Endothelial cell of umbilical vein (primary cell): ENCODE data around the gene FAM174B. TPM values are rescaled to one million over a fixed set of nuclear protein-coding genes. Genes with fewer than 3 reads are reported as not detected.

Source experiments
- BruUV-seq: library from RNA; stranded (reverse); fragments of 400-500 nt; replicated peaks from 2 replicates; lab custom pipeline; 2021; lab: Mats Ljungman, UMichigan
- CTCF ChIA-PET: fragments of 300-600, 350-600 bp; sonication (Branson Sonifier 250); formaldehyde crosslinking; loops from one replicate; lab custom pipeline; 2021; ENCODE audit warnings: antibody characterized with exemption, inconsistent platforms; lab: Charles Lee
- POLR2A ChIA-PET: fragments of 300-600, 350-600 bp; sonication (Branson Sonifier 250); formaldehyde crosslinking; loops from one replicate; lab custom pipeline; 2021; ENCODE audit warnings: antibody characterized with exemption, inconsistent platforms; lab: Charles Lee
- DNase-seq: peaks from one replicate; pipeline ENCODE4 v3.0.0-alpha.2; 2011; ENCODE audit warnings: low read depth, low spot score
- FAIRE-seq: peaks from 2 replicates; lab custom pipeline; 2011; peaks lifted over from hg19 to GRCh38; lab: Jason Lieb, UNC
- H2AFZ ChIP-seq: 2 replicates; pipeline ENCODE4 v1.6.0; 2012; ENCODE audit warnings: low read depth, low read length, control low read depth, inconsistent platforms
- H3K27ac ChIP-seq: 2 replicates; pipeline ENCODE4 v1.5.1; 2011; ENCODE audit warnings: low read depth, mild to moderate bottlenecking, control low read depth, low read length, moderate library complexity; ENCODE audit not compliant: insufficient read depth
- H3K27me3 ChIP-seq, 2 experiments: 2 replicates each; pipeline versions ENCODE4 v1.6.0 to v1.6.1; 2011; ENCODE audit warnings: low read length in 2 of 2, mixed read lengths in 1 of 2; ENCODE audit not compliant: control insufficient read depth in 2 of 2, insufficient read depth in 2 of 2
- H3K36me3 ChIP-seq, 2 experiments: 2 replicates in 1 of 2; 3 replicates in 1 of 2; pipeline ENCODE4 v1.5.1; 2011; ENCODE audit warnings: low read length in 2 of 2, mild to moderate bottlenecking in 1 of 2, moderate library complexity in 1 of 2; ENCODE audit not compliant: control insufficient read depth in 2 of 2, insufficient read depth in 2 of 2; ENCODE audit errors: extremely low read depth in 1 of 2
- H3K4me1 ChIP-seq: 3 replicates; pipeline ENCODE4 v1.5.1; 2011; ENCODE audit warnings: mild to moderate bottlenecking, low read length; ENCODE audit not compliant: control insufficient read depth, insufficient read depth; ENCODE audit errors: extremely low read depth
- H3K4me2 ChIP-seq: 2 replicates; pipeline ENCODE4 v1.6.1; 2011; ENCODE audit warnings: low read length, control low read depth, mixed read lengths; ENCODE audit not compliant: insufficient read depth
- H3K4me3 ChIP-seq, 3 experiments: fragments of 200-600 bp in 1 of 3; sonication (generic), shearing (Covaris generic) in 1 of 3; replicated peaks in 1 of 3; 2 replicates each; pipeline ENCODE4 v1.5.1; 2011 to 2016; ENCODE audit warnings: control low read depth in 3 of 3, low read length in 3 of 3, mild to moderate bottlenecking in 2 of 3, inconsistent platforms in 1 of 3, low read depth in 1 of 3, moderate library complexity in 1 of 3; ENCODE audit not compliant: insufficient read depth in 1 of 3
- H3K79me2 ChIP-seq: 2 replicates; pipeline ENCODE4 v1.6.0; 2012; ENCODE audit warnings: low read length, inconsistent platforms; ENCODE audit not compliant: control insufficient read depth, insufficient read depth
- H3K9ac ChIP-seq: replicated peaks from 2 replicates; pipeline ENCODE3; 2011; ENCODE audit warnings: low read length, control low read depth; ENCODE audit not compliant: insufficient read depth; ENCODE audit errors: extremely low read depth
- H3K9me1 ChIP-seq: replicated peaks from 3 replicates; pipeline ENCODE4 v1.6.0; 2011; ENCODE audit warnings: mild to moderate bottlenecking, low read length; ENCODE audit not compliant: control insufficient read depth, insufficient read depth; ENCODE audit errors: extremely low read depth
- H3K9me3 ChIP-seq: replicated peaks from 2 replicates; pipeline ENCODE4 v1.5.1; 2012; ENCODE audit warnings: low read length, inconsistent platforms; ENCODE audit not compliant: control insufficient read depth, insufficient read depth
- H4K20me1 ChIP-seq: replicated peaks from 2 replicates; pipeline ENCODE3; 2011; ENCODE audit warnings: mild to moderate bottlenecking, low read length; ENCODE audit not compliant: control insufficient read depth, insufficient read depth; ENCODE audit errors: extremely low read depth
- FOS ChIP-seq: IDR thresholded peaks from 2 replicates; pipeline ENCODE4 v1.6.1; 2011; ENCODE audit warnings: mild to moderate bottlenecking, low read length, moderate library complexity, borderline replicate concordance; ENCODE audit not compliant: insufficient read depth
- GATA2 ChIP-seq: IDR thresholded peaks from 2 replicates; pipeline ENCODE4 v1.7.0; 2011; ENCODE audit warnings: low read depth, mild to moderate bottlenecking, moderate library complexity, mixed read lengths, low read length; ENCODE audit not compliant: insufficient read length, insufficient read depth
- JUN ChIP-seq: IDR thresholded peaks from 2 replicates; pipeline ENCODE4 v1.6.1; 2011; ENCODE audit warnings: borderline replicate concordance, low read depth; ENCODE audit not compliant: insufficient read length, insufficient read depth
- MYC ChIP-seq: IDR thresholded peaks from one replicate; pipeline ENCODE4 v1.6.1; 2011; ENCODE audit warnings: mild to moderate bottlenecking, low read depth, low read length
- POLR2A ChIP-seq: IDR thresholded peaks from 2 replicates; pipeline ENCODE4 v1.6.1; 2012; ENCODE audit warnings: low read depth, mild to moderate bottlenecking, control low read depth, low read length
- dilution Hi-C: fragments of 300-500 bp; cut with MboI; formaldehyde crosslinking; loops from one replicate; pipeline ENCODE4 v1.15.0; 2019; ENCODE audit warnings: low sequenced_read_pairs; ENCODE audit not compliant: extremely low pct_ligation_motif_present
- intact Hi-C: fragments of 100-400 bp; cut with micrococcal nuclease; formaldehyde crosslinking; loops from one replicate; pipeline ENCODE4 v1.10.0; 2022
- polyA plus RNA-seq, 4 experiments: library from polyadenylated mRNA; depleted of rRNA in 3 of 4; stranded (reverse) in 3 of 4; unstranded in 1 of 4; fragments of >200 nt; gene quantifications; 2 replicates each; pipeline versions ENCODE4 v1.2.1 to v1.2.3, GENCODE V29; 2011 to 2012; ENCODE audit warnings: missing spikeins in 1 of 4
- total RNA-seq: library from RNA; stranded (reverse); gene quantifications from 2 replicates; pipeline ENCODE4 v1.2.3, GENCODE V29; 2021
- TF ChIP-seq, protein P1 (sequence below), 2 donors: IDR thresholded peaks; 1 replicate in 1 of 2; 2 replicates in 1 of 2; pipeline ENCODE4 v1.5.1; 2011; ENCODE audit warnings: low read length in 2 of 2, mild to moderate bottlenecking in 2 of 2, moderate library complexity in 2 of 2, control low read depth in 1 of 2, inconsistent platforms in 1 of 2, low read depth in 1 of 2; ENCODE audit not compliant: insufficient read depth in 1 of 2; ENCODE audit errors: extremely low read depth in 1 of 2
- TF ChIP-seq, protein P2 (sequence below): IDR thresholded peaks from 2 replicates; pipeline ENCODE4 v1.6.1; 2011; ENCODE audit not compliant: insufficient read depth, insufficient read length

FAM174B gene
- total and polyA plus RNA-seq, 2 donors (not counting 3 experiments of a cell fraction or from before 2014, with no cell fraction given): 25.9 to 30.2 TPM

DNA sequence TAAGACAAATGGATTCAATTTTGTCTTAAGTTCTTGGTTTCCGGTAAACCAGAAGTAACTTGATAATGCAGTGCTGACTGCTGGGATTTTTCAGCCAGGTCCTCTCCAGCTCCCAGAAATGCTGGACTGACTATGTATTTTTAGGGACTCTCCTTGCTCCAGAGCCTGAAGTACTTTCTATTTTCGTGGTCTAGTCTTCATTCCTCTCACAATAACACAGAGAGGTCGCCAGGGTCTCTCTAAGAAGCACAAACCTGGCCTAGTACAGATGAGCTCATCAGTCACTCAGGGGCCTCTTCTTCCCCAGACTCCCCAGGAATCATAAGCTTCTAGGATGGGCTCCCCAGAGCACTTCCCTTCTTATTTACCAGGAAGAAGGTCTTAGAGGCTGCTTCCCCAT, 85.8 kb downstream of the FAM174B start:
- CTCF ChIA-PET: interaction anchor here (1.3 to 1.6 kb wide), 2 partner anchors 48 to 145 kb away, joined by 5 to 7 read pairs; no protein-coding TSS in a partner anchor
- H3K4me1 ChIP-seq: no peaks in the 10 kb centered on the region
- H3K9me3 ChIP-seq: no peaks in the 10 kb centered on the region
- no peaks in the 10 kb centered on the region for H3K9me1 ChIP-seq
- no peak overlapping the region for H3K4me2 ChIP-seq
- FAIRE-seq (no peak), DNase-seq (no peak)
- no peak overlapping the region for H3K4me3 ChIP-seq
- H3K27me3 ChIP-seq: peaks cover 0 to 2% of the 10 kb centered on the region in 2 experiments
- TF ChIP-seq, protein P1, sequence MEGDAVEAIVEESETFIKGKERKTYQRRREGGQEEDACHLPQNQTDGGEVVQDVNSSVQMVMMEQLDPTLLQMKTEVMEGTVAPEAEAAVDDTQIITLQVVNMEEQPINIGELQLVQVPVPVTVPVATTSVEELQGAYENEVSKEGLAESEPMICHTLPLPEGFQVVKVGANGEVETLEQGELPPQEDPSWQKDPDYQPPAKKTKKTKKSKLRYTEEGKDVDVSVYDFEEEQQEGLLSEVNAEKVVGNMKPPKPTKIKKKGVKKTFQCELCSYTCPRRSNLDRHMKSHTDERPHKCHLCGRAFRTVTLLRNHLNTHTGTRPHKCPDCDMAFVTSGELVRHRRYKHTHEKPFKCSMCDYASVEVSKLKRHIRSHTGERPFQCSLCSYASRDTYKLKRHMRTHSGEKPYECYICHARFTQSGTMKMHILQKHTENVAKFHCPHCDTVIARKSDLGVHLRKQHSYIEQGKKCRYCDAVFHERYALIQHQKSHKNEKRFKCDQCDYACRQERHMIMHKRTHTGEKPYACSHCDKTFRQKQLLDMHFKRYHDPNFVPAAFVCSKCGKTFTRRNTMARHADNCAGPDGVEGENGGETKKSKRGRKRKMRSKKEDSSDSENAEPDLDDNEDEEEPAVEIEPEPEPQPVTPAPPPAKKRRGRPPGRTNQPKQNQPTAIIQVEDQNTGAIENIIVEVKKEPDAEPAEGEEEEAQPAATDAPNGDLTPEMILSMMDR (IDR thresholded peaks at IDR 0.05; ENCODE audit: extremely low read depth in 1 of 2, insufficient read depth in 1 of 2, low read depth in 1 of 2, low read length in 2 of 2): no peak
- TF ChIP-seq JUN: no peak
- no peak for TF ChIP-seq FOS
- TF ChIP-seq MYC: no peak
- no peak for TF ChIP-seq POLR2A
- TF ChIP-seq GATA2: no peak
- TF ChIP-seq, protein P2, sequence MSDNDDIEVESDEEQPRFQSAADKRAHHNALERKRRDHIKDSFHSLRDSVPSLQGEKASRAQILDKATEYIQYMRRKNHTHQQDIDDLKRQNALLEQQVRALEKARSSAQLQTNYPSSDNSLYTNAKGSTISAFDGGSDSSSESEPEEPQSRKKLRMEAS: no peak
- POLR2A ChIA-PET: no interaction called here
- intact Hi-C loops (no loop called here), dilution Hi-C loops (no loop called here)
- no TSS peak for BruUV-seq
- H3K36me3 ChIP-seq: no peaks in the 10 kb centered on the region
- H3K79me2 ChIP-seq: no peaks in the 10 kb centered on the region
- no peak overlapping the region for H2AFZ ChIP-seq
- H4K20me1 ChIP-seq: no peaks in the 10 kb centered on the region
- no peak overlapping the region for H3K27ac ChIP-seq
- no peak overlapping the region for H3K9ac ChIP-seq

Other genes with a start within 250 kb of the FAM174B start
- gene CHD2, start 244.5 kb upstream of the FAM174B start, total RNA-seq: 97.9 and 102 TPM in 2 replicates
- 35.9 and 53.8 TPM in 2 replicates for gene CHD2, start 244.5 kb upstream of the FAM174B start, polyA plus RNA-seq